CD8-positive, alpha-beta memory T cell (primary cell): ENCODE results near the gene KIF1C. TPM values are rescaled to one million over a fixed set of nuclear protein-coding genes. Genes with fewer than 3 reads are reported as not detected.

Experiments
- CTCF ChIA-PET: fragments of 350-600 bp; sonication (Branson Sonifier 250); formaldehyde crosslinking; loops from one replicate; lab custom pipeline; 2021; ENCODE audit warnings: antibody characterized with exemption; lab: Charles Lee
- POLR2A ChIA-PET: fragments of 350-600 bp; sonication (Branson Sonifier 250); formaldehyde crosslinking; loops from one replicate; lab custom pipeline; 2021; ENCODE audit warnings: antibody characterized with exemption; lab: Charles Lee
- DNase-seq, 5 donors: peaks; one replicate each; pipeline versions ENCODE4 v3.0.0 to v3.0.0-alpha.2; 2020 to 2022; ENCODE audit warnings: mixed read lengths in 1 of 5
- H3K27ac ChIP-seq: one replicate; pipeline ENCODE4 v1.7.0; 2013; ENCODE audit warnings: low read depth, mild to moderate bottlenecking, low read length, moderate library complexity
- H3K27me3 ChIP-seq: 2 replicates; pipeline ENCODE4 v1.7.0; 2013; ENCODE audit warnings: low read length, mild to moderate bottlenecking; ENCODE audit not compliant: insufficient read depth, poor library complexity, severe bottlenecking
- H3K36me3 ChIP-seq: 2 replicates; pipeline ENCODE4 v1.7.0; 2013; ENCODE audit warnings: mild to moderate bottlenecking, low read length, moderate library complexity; ENCODE audit not compliant: insufficient read depth
- H3K4me1 ChIP-seq: 2 replicates; pipeline ENCODE4 v1.7.0; 2013; ENCODE audit warnings: mild to moderate bottlenecking, low read length, moderate library complexity; ENCODE audit not compliant: insufficient read depth
- H3K4me3 ChIP-seq: 2 replicates; pipeline ENCODE4 v1.7.0; 2013; ENCODE audit warnings: mild to moderate bottlenecking, low read length
- H3K9me3 ChIP-seq: 2 replicates; pipeline ENCODE4 v1.7.0; 2013; ENCODE audit warnings: mild to moderate bottlenecking, low read length
- H3K27ac Mint-ChIP-seq, 8 donors: one replicate each; pipeline ENCODE4 v1.8.0; 2020 to 2021; ENCODE audit warnings: mixed read lengths in 8 of 8, mild to moderate bottlenecking in 6 of 8, inconsistent platforms in 3 of 8, moderate library complexity in 3 of 8
- H3K27me3 Mint-ChIP-seq, 2 donors: one replicate each; pipeline ENCODE4 v1.8.0; 2020 to 2021; ENCODE audit warnings: mixed read lengths in 2 of 2, mild to moderate bottlenecking in 1 of 2, moderate library complexity in 1 of 2
- H3K36me3 Mint-ChIP-seq, 3 donors: one replicate each; pipeline ENCODE4 v1.8.0; 2020 to 2021; ENCODE audit warnings: mixed read lengths in 3 of 3, inconsistent platforms in 1 of 3, mild to moderate bottlenecking in 1 of 3
- H3K4me1 Mint-ChIP-seq, 3 donors: one replicate each; pipeline ENCODE4 v1.8.0; 2020 to 2021; ENCODE audit warnings: mixed read lengths in 3 of 3, inconsistent platforms in 1 of 3, mild to moderate bottlenecking in 1 of 3
- H3K4me3 Mint-ChIP-seq, 7 donors: one replicate each; pipeline ENCODE4 v1.8.0; 2020 to 2021; ENCODE audit warnings: mixed read lengths in 7 of 7, mild to moderate bottlenecking in 6 of 7, moderate library complexity in 4 of 7, inconsistent platforms in 2 of 7
- H3K9me3 Mint-ChIP-seq, 5 donors: one replicate each; pipeline ENCODE4 v1.8.0; 2020 to 2022; ENCODE audit warnings: mixed read lengths in 5 of 5, mild to moderate bottlenecking in 3 of 5, moderate library complexity in 2 of 5, inconsistent platforms in 1 of 5
- polyA plus RNA-seq: library from polyadenylated mRNA; unstranded; fragments of 300-500 nt; fragmentation: Illumina TruSeq; gene quantifications from one replicate; pipeline ENCODE4 v1.2.3, GENCODE V29; 2021
- total RNA-seq, 2 experiments: library from RNA; stranded (reverse); gene quantifications; one replicate each; pipeline ENCODE4 v1.2.3, GENCODE V29; 2021

KIF1C gene
- total and polyA plus RNA-seq, 3 experiments from 2014 or later, result 8.0 to 77.3 (median 73.4) TPM

DNA sequence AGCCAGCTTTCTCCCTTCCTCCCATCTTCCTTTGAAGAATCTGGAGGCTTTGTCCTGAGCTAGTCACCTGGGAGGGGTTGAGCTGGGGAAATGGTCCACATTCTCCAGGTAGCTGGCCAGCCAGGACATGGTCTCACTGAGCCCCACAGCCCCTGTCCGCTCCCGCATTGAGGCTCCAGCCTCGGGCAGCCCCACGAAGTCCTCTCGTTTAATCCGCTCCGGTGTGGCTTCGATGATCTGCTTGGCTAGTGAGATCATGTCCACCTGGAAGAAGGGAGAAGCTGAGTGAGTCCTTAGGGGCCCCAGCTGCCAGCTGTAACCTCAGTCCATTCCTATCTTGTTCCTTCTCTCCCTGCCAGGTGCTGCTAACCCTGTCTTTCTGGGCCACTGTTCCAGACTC is 27.5 kb upstream of the KIF1C start:
- Mint-ChIP-seq H3K27ac (peak overlapping the region in 6 of 8 donors; percentile 22 to 94 (median 76)), H3K36me3 (peaks cover 0 to 62% (median 10%) of the 10 kb centered on the region in 3 donors), H3K4me1 (peaks cover 14 to 18% (median 17%) of the 10 kb centered on the region in 3 donors), H3K4me3 (peak overlapping the region in 3 of 7 donors; percentile 48 to 63 (median 48)), H3K27me3 (no peaks in the 10 kb centered on the region), H3K9me3 (no peaks in the 10 kb centered on the region)
- ChIA-PET POLR2A (no interaction called here), CTCF (interaction anchor here (0.8 to 5.1 kb wide), 8 partner anchors 10 to 260 kb away, joined by 3 to 34 read pairs (median 4); partner anchors contain the start of genes ARRB2, CHRNE, RNF167 and SLC25A11)
- no peak for DNase-seq
- H3K36me3 ChIP-seq, result peaks cover 19% of the 10 kb centered on the region
- H3K4me3 ChIP-seq, result no peak overlapping the region
- no peaks in the 10 kb centered on the region for H3K9me3 ChIP-seq
- no peaks in the 10 kb centered on the region for H3K27me3 ChIP-seq
- H3K4me1 ChIP-seq, result peaks cover 20% of the 10 kb centered on the region
- no peak overlapping the region for H3K27ac ChIP-seq

DNA sequence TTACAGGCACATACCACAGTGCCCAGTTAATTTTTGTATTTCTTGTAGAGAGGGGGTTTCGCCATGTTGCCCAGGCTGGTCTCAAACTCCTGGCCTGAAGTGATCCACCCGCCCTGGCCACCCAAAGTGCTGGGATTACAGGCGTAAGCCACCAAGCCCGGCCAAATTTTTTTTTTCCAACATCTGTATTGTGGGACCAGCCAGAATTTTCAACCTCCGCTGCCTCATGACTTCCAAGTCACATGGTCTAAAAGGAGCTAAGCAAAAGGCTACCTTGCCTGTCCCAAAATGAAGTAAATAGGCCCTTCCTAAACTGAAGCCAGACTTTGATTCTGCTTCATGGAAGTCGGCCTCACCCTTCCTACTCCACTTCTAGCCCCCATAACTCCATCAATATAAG is 25.9 kb upstream of the KIF1C start:
- peaks cover 4 to 10% (median 8%) of the 10 kb centered on the region in 3 donors for H3K4me1 Mint-ChIP-seq
- no peaks in the 10 kb centered on the region for H3K9me3 ChIP-seq
- H3K4me3 Mint-ChIP-seq, result no peak overlapping the region
- no peaks in the 10 kb centered on the region for H3K9me3 Mint-ChIP-seq
- no peak for DNase-seq
- CTCF ChIA-PET, result interaction anchor here (1.3 to 1.9 kb wide), 3 partner anchors 9 to 91 kb away, joined by 3 to 13 read pairs (median 4); no protein-coding TSS in a partner anchor
- peaks cover 12% of the 10 kb centered on the region for H3K4me1 ChIP-seq
- peak overlapping the region in 3 of 8 donors; percentile 18 to 71 (median 57) for H3K27ac Mint-ChIP-seq
- H3K27me3 Mint-ChIP-seq, result no peaks in the 10 kb centered on the region
- no peaks in the 10 kb centered on the region for H3K27me3 ChIP-seq
- H3K27ac ChIP-seq, result no peak overlapping the region
- H3K36me3 ChIP-seq, result peaks cover 21% of the 10 kb centered on the region
- peaks cover 0 to 65% (median 11%) of the 10 kb centered on the region in 3 donors for H3K36me3 Mint-ChIP-seq
- H3K4me3 ChIP-seq, result no peak overlapping the region
- POLR2A ChIA-PET, result interaction anchor here (0.7 kb wide), 1 partner anchor 21 kb away, joined by 3 read pairs; the partner anchor contains the start of gene ENO3

DNA sequence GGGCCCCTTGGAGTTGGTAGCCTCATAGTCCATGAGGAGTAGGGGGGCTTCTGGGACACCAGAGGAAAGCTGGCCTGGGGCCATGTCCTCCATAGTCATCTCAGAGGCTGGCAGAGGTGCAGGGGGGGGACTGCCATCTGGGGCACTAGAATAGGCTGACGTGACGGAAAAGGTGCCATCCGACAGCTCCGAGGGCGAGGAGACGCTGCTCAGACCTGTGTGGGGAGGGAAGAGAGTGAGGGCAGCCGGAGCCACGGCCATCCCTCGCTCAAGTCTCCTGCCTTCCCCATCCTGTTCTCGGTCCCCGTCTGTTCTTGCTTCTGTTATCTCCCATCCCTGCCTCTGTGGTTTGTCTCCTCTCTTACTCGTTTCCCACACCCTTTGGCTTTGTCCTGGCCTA is 25.4 kb upstream of the KIF1C start:
- Histone ChIP-seq H3K36me3 (peaks cover 26% of the 10 kb centered on the region), H3K9me3 (no peaks in the 10 kb centered on the region), H3K4me3 (no peak overlapping the region), H3K4me1 (peaks cover 12% of the 10 kb centered on the region), H3K27ac (no peak overlapping the region), H3K27me3 (no peaks in the 10 kb centered on the region)
- Mint-ChIP-seq H3K4me3 (no peak overlapping the region), H3K36me3 (peaks cover 0 to 70% (median 13%) of the 10 kb centered on the region in 3 donors), H3K4me1 (peaks cover 4 to 10% (median 8%) of the 10 kb centered on the region in 3 donors), H3K27me3 (no peaks in the 10 kb centered on the region), H3K27ac (peak overlapping the region in 2 of 8 donors; percentile 18 to 94), H3K9me3 (no peaks in the 10 kb centered on the region)
- ChIA-PET POLR2A (interaction anchor here (0.7 kb wide), 1 partner anchor 21 kb away, joined by 3 read pairs; the partner anchor contains the start of gene ENO3), CTCF (no interaction called here)
- DNase-seq, result no peak

DNA sequence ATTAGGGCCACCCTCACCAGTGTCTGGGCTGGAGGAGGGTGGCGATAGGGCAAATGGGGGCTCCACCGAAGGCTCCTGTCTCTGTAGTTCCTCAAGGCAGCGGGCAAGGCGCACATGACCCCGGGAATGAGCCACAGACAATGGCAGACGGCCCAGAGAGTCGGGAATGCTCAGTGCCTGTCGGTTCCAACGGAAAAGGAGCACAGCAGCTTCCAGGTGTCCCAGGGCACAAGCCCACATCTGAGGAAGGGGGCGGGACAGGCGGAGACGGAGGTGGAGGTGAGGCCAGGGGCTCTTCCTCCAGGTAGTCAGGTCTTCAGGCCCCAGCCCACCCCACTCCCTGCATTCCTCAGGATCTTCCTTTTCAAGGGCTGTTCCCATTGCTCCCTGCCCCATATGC is 25.0 kb upstream of the KIF1C start:
- Histone ChIP-seq H3K4me3 (no peak overlapping the region), H3K9me3 (no peaks in the 10 kb centered on the region), H3K4me1 (peaks cover 12% of the 10 kb centered on the region), H3K27me3 (no peaks in the 10 kb centered on the region), H3K27ac (no peak overlapping the region), H3K36me3 (peaks cover 31% of the 10 kb centered on the region)
- no peak for DNase-seq
- H3K4me3 Mint-ChIP-seq, result no peak overlapping the region
- ChIA-PET POLR2A (no interaction called here), CTCF (interaction anchor here (0.9 kb wide), 1 partner anchor 63 kb away, joined by 3 read pairs; no protein-coding TSS in a partner anchor)
- peaks cover 0 to 75% (median 13%) of the 10 kb centered on the region in 3 donors for H3K36me3 Mint-ChIP-seq
- H3K27ac Mint-ChIP-seq, result peak overlapping the region in 4 of 8 donors; percentile 16 to 52 (median 28)
- peaks cover 4 to 10% (median 8%) of the 10 kb centered on the region in 3 donors for H3K4me1 Mint-ChIP-seq
- no peaks in the 10 kb centered on the region for H3K9me3 Mint-ChIP-seq
- no peaks in the 10 kb centered on the region for H3K27me3 Mint-ChIP-seq

DNA sequence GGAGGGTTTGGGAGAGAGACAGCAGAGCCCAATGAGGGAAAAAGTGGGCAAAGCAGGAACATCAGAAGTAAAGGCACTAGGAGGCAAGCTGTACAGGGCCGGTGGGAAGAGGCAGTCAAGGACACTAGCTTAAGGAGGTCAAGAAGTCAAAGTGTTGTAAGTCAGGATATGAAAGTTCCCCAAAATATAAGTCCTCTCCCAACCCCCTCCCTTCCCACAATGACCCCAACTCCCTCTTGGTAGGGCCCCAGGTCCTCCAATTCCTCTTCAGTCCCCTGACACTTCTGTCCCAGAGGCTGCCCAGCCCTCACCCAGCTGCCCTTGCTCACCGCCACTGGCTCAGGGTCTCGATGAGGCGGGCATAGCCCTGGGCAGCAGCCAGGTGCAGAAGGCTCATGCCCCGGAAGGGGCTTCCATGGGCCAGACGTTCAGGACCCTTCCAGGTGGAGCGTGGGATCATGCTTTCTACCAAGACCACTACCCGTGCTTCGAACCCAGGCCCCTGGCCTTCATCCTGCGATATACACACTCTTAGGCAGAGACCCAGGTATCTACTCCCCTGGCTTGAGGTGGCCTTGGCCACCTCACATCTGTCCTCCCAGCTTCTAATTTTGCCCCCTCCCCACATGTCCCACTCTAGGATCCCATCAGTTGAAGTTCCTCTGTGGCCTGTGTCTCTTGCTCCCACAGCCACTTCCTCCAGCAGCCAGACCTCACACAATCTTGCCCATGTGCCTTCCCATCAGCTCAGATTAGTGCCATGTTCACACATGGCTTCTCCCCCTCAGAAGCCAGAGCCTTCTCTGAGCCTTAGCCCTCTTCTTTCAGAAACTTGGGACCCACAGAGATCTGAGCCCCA is 24.3 kb upstream of the KIF1C start:
- Histone ChIP-seq H3K27ac (no peak overlapping the region), H3K4me3 (no peak overlapping the region), H3K36me3 (peaks cover 38% of the 10 kb centered on the region), H3K9me3 (no peaks in the 10 kb centered on the region), H3K4me1 (peaks cover 10% of the 10 kb centered on the region), H3K27me3 (no peaks in the 10 kb centered on the region)
- no peak for DNase-seq
- H3K27ac Mint-ChIP-seq, result peak overlapping the region in 5 of 8 donors; percentile 16 to 52 (median 30)
- no peak overlapping the region for H3K4me3 Mint-ChIP-seq
- H3K4me1 Mint-ChIP-seq, result peaks cover 4 to 10% (median 8%) of the 10 kb centered on the region in 3 donors
- H3K36me3 Mint-ChIP-seq, result peaks cover 0 to 82% (median 13%) of the 10 kb centered on the region in 3 donors
- H3K27me3 Mint-ChIP-seq, result no peaks in the 10 kb centered on the region
- ChIA-PET CTCF (interaction anchor here (0.9 kb wide), 1 partner anchor 64 kb away, joined by 3 read pairs; no protein-coding TSS in a partner anchor), POLR2A (no interaction called here)
- no peaks in the 10 kb centered on the region for H3K9me3 Mint-ChIP-seq

DNA sequence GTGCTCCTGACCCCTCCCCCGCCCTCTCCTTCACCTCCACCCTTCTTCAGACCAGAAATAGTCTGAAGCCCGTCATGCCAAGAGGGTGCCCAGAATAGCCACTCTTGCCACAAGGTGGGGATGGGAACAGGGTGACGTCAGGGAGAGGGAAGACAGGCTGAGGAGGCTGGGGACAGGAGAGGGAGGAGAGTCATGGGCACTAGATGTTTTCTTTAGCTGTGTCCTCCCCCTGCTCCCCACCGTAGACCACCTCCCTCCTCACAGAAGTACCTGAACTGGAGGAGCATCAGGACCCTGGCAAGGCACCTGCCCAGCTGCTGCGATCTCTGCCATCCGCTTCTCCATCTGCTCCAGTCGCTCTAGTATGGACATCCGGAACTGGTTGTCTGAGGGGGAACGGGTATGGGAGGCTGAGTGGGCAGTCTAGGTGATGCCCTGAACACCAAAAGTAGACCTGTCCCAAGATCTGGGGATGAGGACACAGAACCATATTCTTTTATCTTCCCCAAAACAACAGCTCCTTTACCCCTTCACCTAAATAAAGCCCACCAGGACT is 23.6 kb upstream of the KIF1C start:
- no peaks in the 10 kb centered on the region for H3K9me3 ChIP-seq
- no peak overlapping the region for H3K27ac ChIP-seq
- peaks cover 0 to 83% (median 13%) of the 10 kb centered on the region in 3 donors for H3K36me3 Mint-ChIP-seq
- DNase-seq, result no peak
- H3K27me3 ChIP-seq, result no peaks in the 10 kb centered on the region
- H3K4me3 ChIP-seq, result no peak overlapping the region
- H3K4me3 Mint-ChIP-seq, result no peak overlapping the region
- POLR2A ChIA-PET, result no interaction called here
- peak overlapping the region in 4 of 8 donors; percentile 1 to 70 (median 62) for H3K27ac Mint-ChIP-seq
- no peaks in the 10 kb centered on the region for H3K9me3 Mint-ChIP-seq
- H3K4me1 Mint-ChIP-seq, result peaks cover 4 to 10% (median 8%) of the 10 kb centered on the region in 3 donors
- H3K27me3 Mint-ChIP-seq, result no peaks in the 10 kb centered on the region
- CTCF ChIA-PET, result interaction anchor here (0.9 kb wide), 1 partner anchor 89 kb away, joined by 3 read pairs; no protein-coding TSS in a partner anchor
- peaks cover 3% of the 10 kb centered on the region for H3K4me1 ChIP-seq
- H3K36me3 ChIP-seq, result peaks cover 43% of the 10 kb centered on the region

DNA sequence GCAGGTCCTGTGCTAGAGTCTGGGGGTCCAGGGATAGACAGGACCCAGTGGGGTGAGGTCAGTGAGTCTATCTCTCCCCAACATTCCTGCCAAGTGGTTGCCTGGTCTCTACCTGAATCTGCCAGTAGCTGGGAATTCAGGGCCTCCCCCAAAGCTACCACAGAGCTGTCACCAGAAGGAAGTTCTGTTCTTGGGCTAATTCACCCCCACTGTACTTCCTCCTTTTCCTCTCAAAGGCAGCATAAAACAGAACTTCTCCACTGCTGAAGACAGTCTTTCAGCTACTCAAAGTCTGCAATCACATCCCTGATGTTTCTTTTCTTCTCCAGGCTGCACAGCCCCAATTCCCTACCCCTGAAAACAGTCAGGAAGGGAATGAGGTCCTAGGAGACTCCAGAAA is 19.0 kb upstream of the KIF1C start:
- H3K4me3 Mint-ChIP-seq, result peak overlapping the region in 1 of 7 donors; percentile 48
- peaks cover 11% of the 10 kb centered on the region for H3K4me1 ChIP-seq
- peaks cover 44% of the 10 kb centered on the region for H3K36me3 ChIP-seq
- H3K4me1 Mint-ChIP-seq, result peaks cover 10 to 15% (median 13%) of the 10 kb centered on the region in 3 donors
- peaks cover 5 to 81% (median 19%) of the 10 kb centered on the region in 3 donors for H3K36me3 Mint-ChIP-seq
- H3K4me3 ChIP-seq, result no peak overlapping the region
- H3K9me3 ChIP-seq, result no peaks in the 10 kb centered on the region
- DNase-seq, result no peak
- no peaks in the 10 kb centered on the region for H3K27me3 ChIP-seq
- ChIA-PET CTCF (interaction anchor here (1.1 to 3.1 kb wide), 5 partner anchors 11 to 84 kb away, joined by 3 to 19 read pairs (median 4); no protein-coding TSS in a partner anchor), POLR2A (no interaction called here)
- no peaks in the 10 kb centered on the region for H3K9me3 Mint-ChIP-seq
- H3K27ac ChIP-seq, result no peak overlapping the region
- peak overlapping the region in 1 of 8 donors; percentile 81 for H3K27ac Mint-ChIP-seq
- no peaks in the 10 kb centered on the region for H3K27me3 Mint-ChIP-seq
